ENCODE data around the gene CHRFAM7A. TPM values are rescaled to one million over a fixed set of nuclear protein-coding genes. Genes with fewer than 3 reads are reported as not detected.
"Not testable (repeated sequence)": the region's sequence is repeated elsewhere in the genome, so short reads cannot be mapped to it uniquely, and the experiment has no call there.

CHRFAM7A gene
- total and polyA plus RNA-seq, 2 experiments from 2014 or later, result not detected

DNA sequence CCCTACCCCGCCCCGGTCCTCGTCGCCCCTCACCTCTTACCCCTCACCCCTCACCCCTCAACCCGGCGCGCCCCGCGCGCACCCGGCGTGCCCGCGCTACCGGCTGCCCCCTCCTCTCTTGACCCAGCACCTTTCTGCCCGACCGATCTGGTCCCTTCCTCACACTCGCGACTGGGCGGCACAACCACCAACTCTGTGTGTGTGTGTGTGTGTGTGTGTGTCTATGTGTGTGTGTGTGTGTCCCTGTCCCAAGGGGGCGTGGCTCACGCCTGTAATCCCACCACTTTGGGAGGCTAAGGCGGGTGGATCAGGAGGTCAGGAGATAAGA is 288 bp upstream of the CHRFAM7A start:
- not testable (repeated sequence) for DNase-seq; H3K4me2 ChIP-seq (ENCODE audit: unreplicated experiment); H2AFZ ChIP-seq; H3K9ac ChIP-seq; H3K9me3 ChIP-seq (ENCODE audit: low read depth); H3K36me3 ChIP-seq (ENCODE audit: low read depth); H3K27ac ChIP-seq; H3F3A ChIP-seq (ENCODE audit: insufficient read depth); H3K4me1 ChIP-seq (ENCODE audit: insufficient read depth); H3K4me3 ChIP-seq; H4K20me1 ChIP-seq (ENCODE audit: insufficient read depth); H3K79me2 ChIP-seq (ENCODE audit: insufficient read depth); H3K27me3 ChIP-seq (replicated peaks; ENCODE audit: insufficient read depth); H3K9me2 ChIP-seq (ENCODE audit: insufficient read depth)
- WGBS, 2 experiments (ENCODE audit: low coverage in 1 of 2, low lambda C conversion rate in 2 of 2, missing lambda C conversion rate in 2 of 2), result no CpG with 5 or more reads among the region's 23 CpGs
- in situ Hi-C loops (cut with MboI), result loop anchor here (25.0 kb wide), 1 partner anchor 1769 kb away; no protein-coding TSS in a partner anchor

DNA sequence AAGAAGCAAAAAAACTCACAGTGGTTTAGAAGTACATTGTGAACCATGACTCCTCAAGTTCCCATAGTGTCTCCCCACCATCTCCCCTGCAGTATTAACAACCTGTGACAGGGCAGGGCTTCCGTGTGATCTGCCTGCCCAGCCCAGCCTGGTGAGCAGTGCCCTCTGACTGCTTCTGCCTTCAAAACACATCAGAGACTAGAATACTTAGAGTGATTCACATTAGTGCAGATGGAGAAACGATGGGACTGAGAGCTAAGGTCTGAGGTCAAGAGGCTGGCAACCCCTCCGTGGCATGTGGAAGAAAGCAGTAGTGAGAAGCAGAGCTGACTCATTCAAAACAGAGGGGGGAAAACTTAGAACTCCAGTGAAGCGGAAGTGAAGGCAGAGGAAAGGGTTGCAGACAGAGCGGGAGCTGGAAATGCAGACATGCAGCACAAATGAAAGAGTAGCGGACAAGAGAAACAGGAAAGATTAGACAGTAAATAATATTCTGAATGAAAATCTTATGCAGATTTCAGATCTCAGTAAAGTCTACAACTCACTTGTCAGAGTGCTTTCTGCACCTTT is 6.9 kb downstream of the CHRFAM7A start:
- not testable (repeated sequence) for H3K4me3 ChIP-seq; H3K9me3 ChIP-seq (ENCODE audit: low read depth); DNase-seq; H3K4me2 ChIP-seq (ENCODE audit: unreplicated experiment); H2AFZ ChIP-seq; H3K9me2 ChIP-seq (ENCODE audit: insufficient read depth); H3K4me1 ChIP-seq (ENCODE audit: insufficient read depth); H3F3A ChIP-seq (ENCODE audit: insufficient read depth); H3K27me3 ChIP-seq (replicated peaks; ENCODE audit: insufficient read depth); H3K79me2 ChIP-seq (ENCODE audit: insufficient read depth); H3K9ac ChIP-seq; H4K20me1 ChIP-seq (ENCODE audit: insufficient read depth); H3K36me3 ChIP-seq (ENCODE audit: low read depth); H3K27ac ChIP-seq
- in situ Hi-C loops (cut with MboI), result loop anchor here (25.0 kb wide), 1 partner anchor 1776 kb away; no protein-coding TSS in a partner anchor
- no CpG with 5 or more reads among the region's 6 CpGs for WGBS, 2 experiments (ENCODE audit: low coverage in 1 of 2, low lambda C conversion rate in 2 of 2, missing lambda C conversion rate in 2 of 2)

DNA sequence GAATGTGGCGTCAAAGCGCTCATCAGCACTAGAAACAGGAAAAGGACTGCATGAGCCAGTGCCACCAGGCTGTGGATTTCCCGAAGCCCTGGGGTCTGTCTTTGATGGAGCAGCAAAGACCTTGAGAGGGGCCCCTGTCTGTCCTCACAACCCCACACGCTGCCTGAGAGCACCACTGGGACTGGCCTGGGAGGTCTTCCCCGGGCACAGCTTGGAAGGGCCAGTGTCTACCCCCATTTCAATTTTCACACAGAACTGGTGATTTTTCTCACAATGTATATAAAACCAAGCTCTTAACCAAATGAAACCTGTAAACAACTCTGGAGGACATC is 16.3 kb downstream of the CHRFAM7A start:
- not testable (repeated sequence) for H3K9me3 ChIP-seq (ENCODE audit: low read depth); H3K9me2 ChIP-seq (ENCODE audit: insufficient read depth); H3K27me3 ChIP-seq (replicated peaks; ENCODE audit: insufficient read depth); DNase-seq; H3K4me1 ChIP-seq (ENCODE audit: insufficient read depth); H3F3A ChIP-seq (ENCODE audit: insufficient read depth); H4K20me1 ChIP-seq (ENCODE audit: insufficient read depth); H3K4me3 ChIP-seq; H3K4me2 ChIP-seq (ENCODE audit: unreplicated experiment); H3K36me3 ChIP-seq (ENCODE audit: low read depth); H3K79me2 ChIP-seq (ENCODE audit: insufficient read depth); H3K9ac ChIP-seq; H2AFZ ChIP-seq; H3K27ac ChIP-seq
- in situ Hi-C loops (cut with MboI), result loop anchor here (25.0 kb wide), 1 partner anchor 1785 kb away; no protein-coding TSS in a partner anchor
- no CpG with 5 or more reads among the region's 5 CpGs for WGBS, 2 experiments (ENCODE audit: low coverage in 1 of 2, low lambda C conversion rate in 2 of 2, missing lambda C conversion rate in 2 of 2)

DNA sequence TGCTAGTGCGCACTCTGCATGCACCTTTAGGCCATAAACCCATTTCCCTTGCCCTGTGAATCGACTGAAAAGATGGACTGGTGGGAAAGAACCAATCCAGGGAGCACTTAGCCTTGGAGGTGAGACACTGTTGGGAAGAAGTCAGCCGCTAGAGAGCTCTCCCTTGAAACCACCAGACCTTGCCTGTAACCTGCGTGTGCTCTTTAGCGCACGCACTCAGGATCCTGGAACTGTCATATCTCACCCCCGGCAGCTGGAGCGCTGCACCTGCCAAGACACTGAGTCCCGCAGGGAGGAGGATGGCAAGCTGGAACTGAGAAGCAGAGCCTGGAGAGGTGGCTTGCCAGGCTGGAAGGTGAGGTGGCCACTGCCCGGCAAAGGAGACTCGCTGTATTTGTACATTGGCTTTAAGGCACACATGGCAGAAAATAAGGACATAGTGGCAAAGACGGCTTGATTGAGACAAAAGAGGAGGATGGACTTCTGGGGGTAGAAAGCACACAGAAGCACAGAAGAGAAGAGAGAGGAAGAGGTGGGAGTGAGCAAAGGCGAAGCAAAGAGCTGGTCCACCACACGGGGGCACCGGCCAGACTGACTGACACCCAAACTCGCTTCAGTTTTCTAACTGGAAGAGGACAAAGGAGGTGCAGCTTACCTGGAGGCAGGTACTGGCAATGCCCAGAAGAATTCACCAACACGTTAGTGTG is 16.8 kb downstream of the CHRFAM7A start:
- not testable (repeated sequence) for H2AFZ ChIP-seq; H3K4me3 ChIP-seq; H3K9ac ChIP-seq; H3K9me2 ChIP-seq (ENCODE audit: insufficient read depth); H4K20me1 ChIP-seq (ENCODE audit: insufficient read depth); H3F3A ChIP-seq (ENCODE audit: insufficient read depth); H3K27ac ChIP-seq; H3K4me1 ChIP-seq (ENCODE audit: insufficient read depth); H3K4me2 ChIP-seq (ENCODE audit: unreplicated experiment); H3K79me2 ChIP-seq (ENCODE audit: insufficient read depth); H3K9me3 ChIP-seq (ENCODE audit: low read depth); H3K27me3 ChIP-seq (replicated peaks; ENCODE audit: insufficient read depth); H3K36me3 ChIP-seq (ENCODE audit: low read depth); DNase-seq
- no CpG with 5 or more reads among the region's 17 CpGs for WGBS, 2 experiments (ENCODE audit: low coverage in 1 of 2, low lambda C conversion rate in 2 of 2, missing lambda C conversion rate in 2 of 2)
- in situ Hi-C loops (cut with MboI), result loop anchor here (25.0 kb wide), 1 partner anchor 1786 kb away; no protein-coding TSS in a partner anchor

DNA sequence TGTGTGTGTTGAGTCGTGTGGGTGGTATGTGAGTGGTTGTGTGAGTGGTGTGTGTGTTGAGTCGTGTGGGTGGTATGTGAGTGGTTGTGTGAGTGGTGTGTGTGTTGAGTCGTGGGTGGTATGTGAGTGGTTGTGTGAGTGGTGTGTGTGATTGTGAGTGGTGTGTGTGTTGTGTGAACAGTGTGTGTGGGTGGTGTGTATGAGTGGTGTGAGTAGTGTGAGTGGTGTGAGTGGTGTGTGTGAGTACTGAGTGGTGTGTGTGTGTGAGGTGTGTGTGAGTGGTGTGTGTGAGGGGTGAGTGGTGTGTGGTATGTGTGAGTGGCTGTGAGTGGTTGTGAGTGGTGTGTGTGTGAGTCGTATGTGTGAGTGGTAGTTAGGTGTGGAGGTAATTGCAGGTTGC is 17.5 kb downstream of the CHRFAM7A start:
- H2AFZ ChIP-seq; H3K9ac ChIP-seq; H4K20me1 ChIP-seq (ENCODE audit: insufficient read depth); H3K27me3 ChIP-seq (replicated peaks; ENCODE audit: insufficient read depth); H3K27ac ChIP-seq; DNase-seq; H3K4me1 ChIP-seq (ENCODE audit: insufficient read depth); H3K4me3 ChIP-seq; H3K4me2 ChIP-seq (ENCODE audit: unreplicated experiment); H3K79me2 ChIP-seq (ENCODE audit: insufficient read depth); H3K36me3 ChIP-seq (ENCODE audit: low read depth); H3F3A ChIP-seq (ENCODE audit: insufficient read depth); H3K9me2 ChIP-seq (ENCODE audit: insufficient read depth); H3K9me3 ChIP-seq (ENCODE audit: low read depth): not testable (repeated sequence)
- in situ Hi-C loops (cut with MboI), result loop anchor here (25.0 kb wide), 1 partner anchor 1786 kb away; no protein-coding TSS in a partner anchor
- WGBS, 2 experiments (ENCODE audit: low coverage in 1 of 2, low lambda C conversion rate in 2 of 2, missing lambda C conversion rate in 2 of 2), result 38% methylated on average over 4 of the region's 4 CpGs; no CpG with 5 or more reads in 1 of the 2 experiments

- H3K4me1 ChIP-seq (ENCODE audit: insufficient read depth); H4K20me1 ChIP-seq (ENCODE audit: insufficient read depth); H3K4me2 ChIP-seq (ENCODE audit: unreplicated experiment); H3K27ac ChIP-seq; H3K79me2 ChIP-seq (ENCODE audit: insufficient read depth); H2AFZ ChIP-seq; H3K27me3 ChIP-seq (replicated peaks; ENCODE audit: insufficient read depth); H3F3A ChIP-seq (ENCODE audit: insufficient read depth); H3K36me3 ChIP-seq (ENCODE audit: low read depth); H3K9me2 ChIP-seq (ENCODE audit: insufficient read depth); H3K4me3 ChIP-seq; H3K9ac ChIP-seq; DNase-seq; H3K9me3 ChIP-seq (ENCODE audit: low read depth): not testable (repeated sequence)
- in situ Hi-C loops (cut with MboI), result loop anchor here (25.0 kb wide), 1 partner anchor 1787 kb away; no protein-coding TSS in a partner anchor
- 29 to 30% methylated on average over 1 to 3 of the region's 10 CpGs for WGBS, 2 experiments (ENCODE audit: low coverage in 1 of 2, low lambda C conversion rate in 2 of 2, missing lambda C conversion rate in 2 of 2)
Measured at GRCh38 chr15:30374862-30375261, 18.5 kb downstream of the CHRFAM7A start.

DNA sequence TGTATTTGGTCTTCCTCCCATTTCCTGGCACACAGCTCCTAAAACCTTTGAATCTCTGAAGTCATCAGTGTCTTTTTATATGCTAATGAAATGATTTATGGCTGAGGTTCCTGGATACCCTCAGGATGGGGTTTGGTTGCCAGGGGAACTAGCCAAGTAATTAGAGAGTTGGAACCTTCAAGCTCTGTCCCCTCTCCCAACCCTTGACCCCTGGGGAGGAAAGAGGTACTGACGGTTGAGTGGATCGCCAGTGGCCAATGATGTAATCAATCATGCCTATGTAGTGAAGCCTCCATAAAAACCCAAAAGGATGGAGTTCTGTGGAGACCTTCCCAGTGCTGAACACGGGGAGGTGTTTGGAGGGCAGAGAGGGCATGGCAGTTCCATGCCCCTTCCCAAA is 25.1 kb downstream of the CHRFAM7A start:
- WGBS, 2 experiments (ENCODE audit: low coverage in 1 of 2, low lambda C conversion rate in 2 of 2, missing lambda C conversion rate in 2 of 2), result no CpG with 5 or more reads among the region's 3 CpGs
- H3F3A ChIP-seq (ENCODE audit: insufficient read depth); H3K9me2 ChIP-seq (ENCODE audit: insufficient read depth); in situ Hi-C loops (cut with MboI); H3K9me3 ChIP-seq (ENCODE audit: low read depth); H3K4me1 ChIP-seq (ENCODE audit: insufficient read depth); H3K36me3 ChIP-seq (ENCODE audit: low read depth); H3K9ac ChIP-seq; H3K27me3 ChIP-seq (replicated peaks; ENCODE audit: insufficient read depth); H4K20me1 ChIP-seq (ENCODE audit: insufficient read depth); H3K27ac ChIP-seq; H3K4me3 ChIP-seq; DNase-seq; H2AFZ ChIP-seq; H3K79me2 ChIP-seq (ENCODE audit: insufficient read depth); H3K4me2 ChIP-seq (ENCODE audit: unreplicated experiment): not testable (repeated sequence)
